Measurements from ENCODE around the gene ZNF605. TPM values are rescaled to one million over a fixed set of nuclear protein-coding genes. Genes with fewer than 3 reads are reported as not detected.
"Not testable (repeated sequence)": the region's sequence is repeated elsewhere in the genome, so short reads cannot be mapped to it uniquely, and the experiment has no call there.

ZNF605 gene
- total RNA-seq, 1 donor from 2014 or later = 8.0 TPM

GRCh38 chr12:132908145-132909029, 47.7 kb downstream of the ZNF605 start:
- intact Hi-C loops (cut with micrococcal nuclease) = loop anchor here (1.0 kb wide), 7 partner anchors 21 to 222 kb away; partner anchors contain the start of genes CHFR, ZNF10, ZNF140 and ZNF26

DNA sequence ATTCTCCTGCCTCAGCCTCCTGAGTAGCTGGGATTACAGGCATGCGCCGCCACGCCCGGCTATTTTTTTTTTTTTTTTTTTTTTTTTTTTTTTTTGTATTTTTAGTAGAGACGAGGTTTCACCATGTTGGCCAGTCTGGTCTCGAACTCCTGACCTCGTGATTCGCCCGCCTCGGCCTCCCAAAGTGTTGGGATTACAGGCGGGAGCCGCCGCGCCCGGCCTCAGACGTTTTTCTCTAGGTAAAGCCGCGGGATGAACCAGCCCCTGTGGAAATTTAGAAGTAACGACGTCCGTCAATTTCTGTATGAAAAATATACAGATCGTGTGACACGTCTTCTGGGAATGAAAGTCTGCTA, 48.3 kb downstream of the ZNF605 start:
- intact Hi-C loops (cut with micrococcal nuclease) = loop anchor here (1.0 kb wide), 7 partner anchors 20 to 223 kb away; partner anchors contain the start of genes CHFR, ZNF10, ZNF140 and ZNF26

GRCh38 chr12:132907216-132907615, 48.9 kb downstream of the ZNF605 start:
- intact Hi-C loops (cut with micrococcal nuclease) = no loop called here

GRCh38 chr12:132904718-132905328, 51.3 kb downstream of the ZNF605 start:
- intact Hi-C loops (cut with micrococcal nuclease) = loop anchor here (2.0 kb wide), 1 partner anchor 136 kb away; no protein-coding TSS in a partner anchor

GRCh38 chr12:132899033-132899432, 57.1 kb downstream of the ZNF605 start:
- intact Hi-C loops (cut with micrococcal nuclease) = no loop called here

DNA sequence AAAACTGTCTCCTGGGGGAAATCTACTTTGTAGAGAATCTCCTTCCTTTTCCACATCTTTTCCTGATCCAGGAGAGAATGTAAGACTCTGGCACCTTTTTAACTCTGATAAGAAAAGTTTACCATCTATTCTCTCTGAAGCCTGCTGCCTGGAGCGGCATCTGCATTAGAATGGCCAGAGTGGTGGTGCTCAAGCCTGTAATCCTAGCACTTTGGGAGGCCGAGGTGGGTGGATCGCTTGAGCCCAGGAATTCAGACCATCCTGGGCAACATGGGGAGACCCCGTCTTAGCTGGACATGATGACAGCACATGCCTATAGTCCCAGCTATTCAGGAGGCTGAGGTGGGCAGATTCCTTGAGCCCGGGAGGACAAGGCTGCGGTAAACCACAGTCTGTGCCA, 67.3 kb downstream of the ZNF605 start:
- intact Hi-C loops (cut with micrococcal nuclease) = no loop called here

- intact Hi-C loops (cut with micrococcal nuclease) = loop anchor here (1.0 kb wide), 8 partner anchors 21 to 243 kb away; partner anchors contain the start of genes ZNF10, ZNF140, ZNF26 and ZNF605
These were observed 68.4 kb downstream of the ZNF605 start, which contains the start of gene CHFR for GRCh38 chr12:132887513-132888351. Gene CHFR (minus strand): TSS chr12:132887605. CDS start chr12:132887328, 277 bp downstream.

- intact Hi-C loops (cut with micrococcal nuclease) = loop anchor here (1.0 kb wide), 8 partner anchors 21 to 243 kb away; partner anchors contain the start of genes ZNF10, ZNF140, ZNF26 and ZNF605
These were observed 69.3 kb downstream of the ZNF605 start for GRCh38 chr12:132886529-132887477.

- intact Hi-C loops (cut with micrococcal nuclease) = no loop called here
These were observed 74.3 kb downstream of the ZNF605 start for GRCh38 chr12:132881818-132882217.

- intact Hi-C loops (cut with micrococcal nuclease) = not testable (repeated sequence)
These were observed 81.5 kb downstream of the ZNF605 start for GRCh38 chr12:132874620-132875019.

DNA sequence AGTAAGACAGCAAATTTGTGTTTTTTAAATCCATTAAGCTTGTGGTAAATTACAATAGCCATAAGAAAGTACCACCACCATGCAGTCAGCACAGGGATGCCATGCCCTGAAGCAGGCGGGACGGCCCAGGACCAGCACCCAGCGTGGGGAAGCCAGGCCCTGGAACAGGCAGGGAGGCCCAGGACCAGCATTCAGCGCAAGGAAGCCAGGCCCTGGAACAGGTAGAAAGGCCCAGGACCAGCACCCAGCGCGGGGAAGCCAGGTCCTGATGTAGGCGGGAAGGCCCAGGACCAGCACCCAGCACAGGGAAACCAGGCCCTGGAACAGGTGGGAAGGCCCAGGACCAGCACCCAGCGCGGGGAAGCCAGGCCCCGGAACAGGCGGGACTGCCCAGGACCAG, 81.9 kb downstream of the ZNF605 start:
- intact Hi-C loops (cut with micrococcal nuclease) = no loop called here

- intact Hi-C loops (cut with micrococcal nuclease) = no loop called here
These were observed 82.4 kb downstream of the ZNF605 start for GRCh38 chr12:132873724-132874123.

GRCh38 chr12:132872975-132873421, 83.1 kb downstream of the ZNF605 start:
- intact Hi-C loops (cut with micrococcal nuclease) = no loop called here

DNA sequence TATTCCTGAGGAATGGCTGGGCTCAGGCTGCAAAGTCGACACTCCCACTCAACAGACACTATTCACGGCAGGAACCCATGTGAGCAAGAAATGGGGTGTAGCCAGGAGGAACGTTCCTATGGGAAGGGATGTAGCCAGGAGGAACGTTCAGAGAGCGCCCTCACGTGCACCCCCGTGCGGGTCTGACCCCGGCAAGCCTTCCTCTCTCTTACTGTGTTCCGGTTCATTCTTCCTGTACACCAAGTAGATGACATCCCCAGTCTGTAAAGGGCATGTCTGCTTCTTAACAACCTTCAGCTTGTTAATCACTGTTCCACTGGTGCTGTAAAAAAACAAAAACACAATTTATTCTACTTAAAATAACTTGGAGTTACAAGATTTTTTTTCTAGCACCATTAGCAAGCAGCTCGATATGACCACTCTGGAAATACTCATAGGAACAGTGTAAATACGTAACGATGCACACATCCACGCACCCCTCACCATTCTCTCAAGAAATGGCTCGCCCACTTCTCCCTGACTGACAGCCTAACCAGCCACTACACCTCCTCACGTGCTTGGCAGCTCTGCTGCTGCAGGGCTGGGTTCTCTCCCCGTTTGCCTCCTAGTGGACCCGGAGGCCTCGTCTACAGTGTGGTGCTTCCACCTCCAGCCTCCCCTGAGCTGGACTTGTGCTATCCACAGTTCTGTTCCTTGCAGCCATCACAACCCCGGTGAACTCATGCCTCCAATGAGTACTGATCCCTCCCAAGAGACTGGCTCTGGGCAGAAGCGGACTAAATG, 83.8 kb downstream of the ZNF605 start:
- intact Hi-C loops (cut with micrococcal nuclease) = no loop called here

DNA sequence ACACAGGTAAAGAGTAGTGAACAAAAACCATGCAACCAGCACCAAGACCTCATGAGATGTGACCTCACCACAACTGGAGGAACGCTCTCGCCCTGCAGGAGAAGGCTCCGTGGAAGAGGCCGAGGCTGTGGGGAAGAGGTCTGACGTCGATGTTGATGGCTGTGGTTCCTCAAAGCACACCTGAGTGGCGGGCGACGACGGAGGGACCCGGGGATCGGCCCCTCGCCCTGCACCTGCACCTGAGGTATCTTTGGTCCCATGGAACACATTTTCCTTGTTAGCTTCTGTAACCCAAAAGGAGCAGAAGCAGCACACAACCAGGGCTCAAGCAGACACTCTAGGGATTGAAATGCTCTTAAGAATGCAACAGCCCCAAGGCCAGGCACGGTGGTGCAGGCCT, 86.6 kb downstream of the ZNF605 start:
- intact Hi-C loops (cut with micrococcal nuclease) = no loop called here

Measured in T-helper 2 cell treated with Interferon-gamma antibody and Interleukin-4, amounts not matched to agents 100 ng/mL and 5 ng/mL, for 36 hours (primary cell).